GM23338 (cell line): Measurements from ENCODE around the gene TNPO3. TPM values are rescaled to one million over a fixed set of nuclear protein-coding genes. Genes with fewer than 3 reads are reported as not detected.

Experiments used
- ATAC-seq: fragments of 200-7000 bp; cut with Tn5 transposase; 3 replicates; pipeline ENCODE4 v1.9.1; 2020
- DNase-seq: peaks from one replicate; pipeline ENCODE4 v3.0.0-alpha.2; 2015; ENCODE audit warnings: low spot score
- H2AFZ ChIP-seq: fragments of 200-600 bp; sonication (generic); 2 replicates; pipeline ENCODE4 v1.8.0; 2016; ENCODE audit warnings: antibody characterized with exemption, mild to moderate bottlenecking, moderate library complexity
- H3F3A ChIP-seq: fragments of 200-600 bp; sonication (generic); replicated peaks from 2 replicates; pipeline ENCODE4 v1.8.0; 2017; ENCODE audit warnings: antibody characterized with exemption, mixed run types, low read depth
- H3K27ac ChIP-seq: fragments of 200-600 bp; sonication (generic); 2 replicates; pipeline ENCODE4 v1.6.1; 2016; ENCODE audit warnings: low read depth
- H3K27me3 ChIP-seq: fragments of 200-600 bp; sonication (generic); 2 replicates; pipeline ENCODE4 v1.8.0; 2016; ENCODE audit warnings: mild to moderate bottlenecking, mixed run types, moderate library complexity; ENCODE audit not compliant: insufficient read depth
- H3K36me3 ChIP-seq: fragments of 200-600 bp; sonication (generic); 2 replicates; pipeline ENCODE4 v1.8.0; 2016; ENCODE audit warnings: mild to moderate bottlenecking; ENCODE audit not compliant: insufficient read depth
- H3K4me1 ChIP-seq: fragments of 200-600 bp; sonication (generic); 2 replicates; pipeline ENCODE4 v1.8.0; 2016; ENCODE audit warnings: mild to moderate bottlenecking, moderate library complexity; ENCODE audit not compliant: insufficient read depth
- H3K4me2 ChIP-seq: fragments of 200-600 bp; sonication (generic); 2 replicates; pipeline ENCODE4 v1.7.1; 2017; ENCODE audit warnings: mixed run types
- H3K4me3 ChIP-seq: fragments of 200-600 bp; sonication (generic); 2 replicates; pipeline ENCODE4 v1.6.1; 2016; ENCODE audit warnings: mixed run types
- H3K79me2 ChIP-seq: fragments of 200-600 bp; sonication (generic); replicated peaks from 2 replicates; pipeline ENCODE4 v1.8.0; 2017; ENCODE audit warnings: mild to moderate bottlenecking; ENCODE audit not compliant: insufficient read depth
- H3K9me2 ChIP-seq: fragments of 200-600 bp; sonication (generic); 2 replicates; pipeline ENCODE4 v1.8.0; 2017; ENCODE audit not compliant: insufficient read depth
- H4K20me1 ChIP-seq: fragments of 200-600 bp; sonication (generic); replicated peaks from 2 replicates; pipeline ENCODE4 v1.8.0; 2017; ENCODE audit warnings: mild to moderate bottlenecking; ENCODE audit not compliant: insufficient read depth
- H3K27ac Mint-ChIP-seq: 2 replicates; pipeline ENCODE4 v1.8.0; 2020; ENCODE audit warnings: inconsistent platforms, mild to moderate bottlenecking, moderate library complexity, mixed read lengths
- H3K27me3 Mint-ChIP-seq: 3 replicates; pipeline ENCODE4 v1.8.0; 2022; ENCODE audit warnings: low read depth, mild to moderate bottlenecking, moderate library complexity, mixed read lengths, inconsistent platforms; ENCODE audit not compliant: insufficient read depth, poor library complexity
- H3K36me3 Mint-ChIP-seq: 3 replicates; pipeline ENCODE4 v1.8.0; 2021; ENCODE audit warnings: low read depth, mild to moderate bottlenecking, inconsistent platforms, moderate library complexity, mixed read lengths
- H3K4me1 Mint-ChIP-seq: 3 replicates; pipeline ENCODE4 v1.8.0; 2020; ENCODE audit warnings: mild to moderate bottlenecking, inconsistent platforms, mixed read lengths
- H3K4me3 Mint-ChIP-seq: 3 replicates; pipeline ENCODE4 v1.8.0; 2021; ENCODE audit warnings: moderate library complexity, mild to moderate bottlenecking, inconsistent platforms, mixed read lengths
- H3K9me3 Mint-ChIP-seq: 3 replicates; pipeline ENCODE4 v1.8.0; 2020; ENCODE audit warnings: moderate library complexity, mild to moderate bottlenecking, inconsistent platforms, mixed read lengths
- CREB1 ChIP-seq: fragments of 250-450 bp; sonication (Bioruptor Pico); IDR thresholded peaks from 2 replicates; pipeline ENCODE4 v1.5.0; 2020; ENCODE audit warnings: low read depth, mild to moderate bottlenecking, moderate library complexity
- EZH2 ChIP-seq: fragments of 200-600 bp; sonication (generic); IDR thresholded peaks from one replicate; pipeline ENCODE4 v1.8.0; 2017; ENCODE audit warnings: antibody characterized with exemption, mild to moderate bottlenecking, low read depth; ENCODE audit not compliant: unreplicated experiment
- EZH2phosphoT487 ChIP-seq: fragments of 200-600 bp; sonication (generic); IDR thresholded peaks from one replicate; pipeline ENCODE4 v1.8.1; 2018; ENCODE audit warnings: antibody characterized with exemption; ENCODE audit not compliant: unreplicated experiment
- NANOG ChIP-seq: IDR thresholded peaks from 2 replicates; pipeline ENCODE4 v1.6.1; 2016; ENCODE audit warnings: antibody characterized with exemption, borderline replicate concordance
- POLR2AphosphoS5 ChIP-seq: IDR thresholded peaks from 2 replicates; pipeline ENCODE4 v1.6.1; 2016; ENCODE audit warnings: antibody characterized with exemption, low read depth
- ZNF114 ChIP-seq: fragments of 250-450 bp; sonication (Bioruptor Pico); IDR thresholded peaks from 2 replicates; pipeline ENCODE4 v1.5.0; 2020; ENCODE audit warnings: mild to moderate bottlenecking, moderate library complexity
- polyA plus RNA-seq: library from polyadenylated mRNA; unstranded; fragments of >200 nt; fragmentation: Nextera tagmentation; extraction: Ambion mirVana; gene quantifications from 2 replicates; pipeline ENCODE4 v1.2.1, GENCODE V29; 2016
- total RNA-seq: library from RNA; depleted of rRNA; stranded (reverse); fragments of >200 nt; shearing (Covaris generic); gene quantifications from 2 replicates; pipeline ENCODE4 v1.2.3, GENCODE V29; 2014
- TF ChIP-seq, protein P1 (sequence below): fragments of 250-450 bp; sonication (Bioruptor Pico); IDR thresholded peaks from 2 replicates; pipeline ENCODE4 v1.5.0; 2020; ENCODE audit warnings: mild to moderate bottlenecking, moderate library complexity
- TF ChIP-seq, protein P2 (sequence below): IDR thresholded peaks from 2 replicates; pipeline ENCODE4 v1.6.1; 2016; ENCODE audit warnings: antibody characterized with exemption

TNPO3 gene
- total and polyA plus RNA-seq, 2 experiments from 2014 or later, result 38.2 to 127 TPM

DNA sequence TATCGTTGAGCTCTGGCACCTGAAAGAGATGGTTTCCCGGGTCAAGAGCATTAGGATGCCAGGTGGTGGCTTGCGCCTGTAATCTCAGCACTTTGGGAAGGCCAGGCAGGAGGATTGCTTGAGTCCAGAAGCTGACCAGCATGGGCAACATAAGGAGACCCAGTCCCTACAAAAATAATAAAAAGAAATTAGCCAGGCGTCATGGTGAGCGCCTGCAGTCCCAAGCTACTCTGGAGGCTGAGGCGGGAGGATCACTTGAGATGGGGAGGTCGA, 138.3 kb downstream of the TNPO3 start:
- H3F3A ChIP-seq, result peaks cover 7% of the 10 kb centered on the region
- Mint-ChIP-seq H3K36me3 (no peaks in the 10 kb centered on the region; the same call in 2 of the 3 replicates), H3K9me3 (no peaks in the 10 kb centered on the region; the same call in 2 of the 3 replicates), H3K4me1 (peaks cover 27% of the 10 kb centered on the region), H3K27me3 (peaks cover 51% of the 10 kb centered on the region), H3K4me3 (peak overlapping the region; percentile 69), H3K27ac (no peak overlapping the region)
- H2AFZ ChIP-seq, result peak overlapping the region; percentile 94; the same call in 1 of the 2 replicates
- H3K4me1 ChIP-seq, result peaks cover 10% of the 10 kb centered on the region
- no peak for DNase-seq
- no peaks in the 10 kb centered on the region for H3K9me2 ChIP-seq
- H3K4me3 ChIP-seq, result peak overlapping the region; percentile 76
- H4K20me1 ChIP-seq, result no peaks in the 10 kb centered on the region
- H3K27me3 ChIP-seq, result peaks cover 61% of the 10 kb centered on the region
- H3K79me2 ChIP-seq, result no peaks in the 10 kb centered on the region
- no peak overlapping the region for H3K27ac ChIP-seq
- peak overlapping the region; percentile 97 for H3K4me2 ChIP-seq
- H3K36me3 ChIP-seq, result no peaks in the 10 kb centered on the region
- no peak for ATAC-seq
- no peak for TF ChIP-seq ZNF114 (CRISPR knock-in tag)

DNA sequence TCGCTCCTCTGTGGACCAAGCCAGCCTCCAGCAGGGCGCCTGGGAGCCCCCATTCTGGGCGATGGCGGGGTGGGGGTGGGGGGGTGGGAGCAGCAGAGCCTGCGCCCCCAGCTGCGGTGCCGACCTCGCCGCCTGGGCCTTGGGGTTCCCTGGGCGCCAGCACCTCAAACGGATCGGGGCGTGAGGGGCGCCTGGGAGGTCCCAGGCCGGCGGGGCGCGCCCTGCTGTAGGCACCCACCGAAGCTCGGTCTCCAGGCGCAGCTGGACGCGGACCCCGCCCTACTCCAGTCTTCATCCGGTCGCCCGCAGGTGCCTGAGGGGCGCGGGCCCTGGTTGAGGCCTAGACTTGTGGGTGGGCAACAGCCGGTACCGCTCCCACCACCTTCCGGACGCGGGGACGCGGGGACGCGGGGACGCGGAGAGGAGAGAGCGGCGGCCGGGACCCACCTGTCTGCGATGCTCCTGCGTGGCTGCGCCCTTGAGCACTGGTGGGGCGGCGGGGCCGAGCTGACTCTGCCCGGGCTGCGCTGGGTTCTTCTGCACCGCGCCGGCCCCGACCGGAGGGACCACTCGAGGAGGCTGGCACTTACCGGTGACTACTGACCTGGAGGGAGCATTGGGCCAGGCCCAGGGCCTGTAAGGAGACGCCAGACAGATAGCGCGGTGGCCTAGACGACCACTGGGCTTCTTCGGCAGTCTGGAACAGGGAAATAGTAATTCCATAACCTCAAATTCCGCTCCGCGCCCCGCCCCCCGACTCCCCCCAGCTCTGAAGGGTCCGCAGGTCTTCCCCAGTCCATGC, 138.9 kb downstream of the TNPO3 start:
- Histone ChIP-seq H3K36me3 (no peaks in the 10 kb centered on the region), H3K9me2 (no peaks in the 10 kb centered on the region), H3K79me2 (no peaks in the 10 kb centered on the region), H3K27ac (no peak overlapping the region), H4K20me1 (no peaks in the 10 kb centered on the region), H3K4me3 (peak overlapping the region; percentile 76), H3F3A (peaks cover 8% of the 10 kb centered on the region), H3K4me1 (peaks cover 15% of the 10 kb centered on the region), H3K27me3 (peaks cover 66% of the 10 kb centered on the region), H3K4me2 (peak overlapping the region; percentile 97), H2AFZ (peak overlapping the region; percentile 94; the same call in 1 of the 2 replicates)
- DNase-seq, result peak; percentile 62
- Mint-ChIP-seq H3K9me3 (no peaks in the 10 kb centered on the region; the same call in 2 of the 3 replicates), H3K36me3 (no peaks in the 10 kb centered on the region; the same call in 2 of the 3 replicates), H3K4me1 (peaks cover 29% of the 10 kb centered on the region), H3K27ac (no peak overlapping the region), H3K27me3 (peaks cover 55% of the 10 kb centered on the region), H3K4me3 (peak overlapping the region; percentile 77)
- TF ChIP-seq CREB1 (CRISPR knock-in tag) (no peak), EZH2phosphoT487 (peak; percentile 76), NANOG (no peak), POLR2AphosphoS5 (no peak), ZNF114 (CRISPR knock-in tag) (no peak), EZH2 (peak; percentile 76)
- TF ChIP-seq, protein P1, sequence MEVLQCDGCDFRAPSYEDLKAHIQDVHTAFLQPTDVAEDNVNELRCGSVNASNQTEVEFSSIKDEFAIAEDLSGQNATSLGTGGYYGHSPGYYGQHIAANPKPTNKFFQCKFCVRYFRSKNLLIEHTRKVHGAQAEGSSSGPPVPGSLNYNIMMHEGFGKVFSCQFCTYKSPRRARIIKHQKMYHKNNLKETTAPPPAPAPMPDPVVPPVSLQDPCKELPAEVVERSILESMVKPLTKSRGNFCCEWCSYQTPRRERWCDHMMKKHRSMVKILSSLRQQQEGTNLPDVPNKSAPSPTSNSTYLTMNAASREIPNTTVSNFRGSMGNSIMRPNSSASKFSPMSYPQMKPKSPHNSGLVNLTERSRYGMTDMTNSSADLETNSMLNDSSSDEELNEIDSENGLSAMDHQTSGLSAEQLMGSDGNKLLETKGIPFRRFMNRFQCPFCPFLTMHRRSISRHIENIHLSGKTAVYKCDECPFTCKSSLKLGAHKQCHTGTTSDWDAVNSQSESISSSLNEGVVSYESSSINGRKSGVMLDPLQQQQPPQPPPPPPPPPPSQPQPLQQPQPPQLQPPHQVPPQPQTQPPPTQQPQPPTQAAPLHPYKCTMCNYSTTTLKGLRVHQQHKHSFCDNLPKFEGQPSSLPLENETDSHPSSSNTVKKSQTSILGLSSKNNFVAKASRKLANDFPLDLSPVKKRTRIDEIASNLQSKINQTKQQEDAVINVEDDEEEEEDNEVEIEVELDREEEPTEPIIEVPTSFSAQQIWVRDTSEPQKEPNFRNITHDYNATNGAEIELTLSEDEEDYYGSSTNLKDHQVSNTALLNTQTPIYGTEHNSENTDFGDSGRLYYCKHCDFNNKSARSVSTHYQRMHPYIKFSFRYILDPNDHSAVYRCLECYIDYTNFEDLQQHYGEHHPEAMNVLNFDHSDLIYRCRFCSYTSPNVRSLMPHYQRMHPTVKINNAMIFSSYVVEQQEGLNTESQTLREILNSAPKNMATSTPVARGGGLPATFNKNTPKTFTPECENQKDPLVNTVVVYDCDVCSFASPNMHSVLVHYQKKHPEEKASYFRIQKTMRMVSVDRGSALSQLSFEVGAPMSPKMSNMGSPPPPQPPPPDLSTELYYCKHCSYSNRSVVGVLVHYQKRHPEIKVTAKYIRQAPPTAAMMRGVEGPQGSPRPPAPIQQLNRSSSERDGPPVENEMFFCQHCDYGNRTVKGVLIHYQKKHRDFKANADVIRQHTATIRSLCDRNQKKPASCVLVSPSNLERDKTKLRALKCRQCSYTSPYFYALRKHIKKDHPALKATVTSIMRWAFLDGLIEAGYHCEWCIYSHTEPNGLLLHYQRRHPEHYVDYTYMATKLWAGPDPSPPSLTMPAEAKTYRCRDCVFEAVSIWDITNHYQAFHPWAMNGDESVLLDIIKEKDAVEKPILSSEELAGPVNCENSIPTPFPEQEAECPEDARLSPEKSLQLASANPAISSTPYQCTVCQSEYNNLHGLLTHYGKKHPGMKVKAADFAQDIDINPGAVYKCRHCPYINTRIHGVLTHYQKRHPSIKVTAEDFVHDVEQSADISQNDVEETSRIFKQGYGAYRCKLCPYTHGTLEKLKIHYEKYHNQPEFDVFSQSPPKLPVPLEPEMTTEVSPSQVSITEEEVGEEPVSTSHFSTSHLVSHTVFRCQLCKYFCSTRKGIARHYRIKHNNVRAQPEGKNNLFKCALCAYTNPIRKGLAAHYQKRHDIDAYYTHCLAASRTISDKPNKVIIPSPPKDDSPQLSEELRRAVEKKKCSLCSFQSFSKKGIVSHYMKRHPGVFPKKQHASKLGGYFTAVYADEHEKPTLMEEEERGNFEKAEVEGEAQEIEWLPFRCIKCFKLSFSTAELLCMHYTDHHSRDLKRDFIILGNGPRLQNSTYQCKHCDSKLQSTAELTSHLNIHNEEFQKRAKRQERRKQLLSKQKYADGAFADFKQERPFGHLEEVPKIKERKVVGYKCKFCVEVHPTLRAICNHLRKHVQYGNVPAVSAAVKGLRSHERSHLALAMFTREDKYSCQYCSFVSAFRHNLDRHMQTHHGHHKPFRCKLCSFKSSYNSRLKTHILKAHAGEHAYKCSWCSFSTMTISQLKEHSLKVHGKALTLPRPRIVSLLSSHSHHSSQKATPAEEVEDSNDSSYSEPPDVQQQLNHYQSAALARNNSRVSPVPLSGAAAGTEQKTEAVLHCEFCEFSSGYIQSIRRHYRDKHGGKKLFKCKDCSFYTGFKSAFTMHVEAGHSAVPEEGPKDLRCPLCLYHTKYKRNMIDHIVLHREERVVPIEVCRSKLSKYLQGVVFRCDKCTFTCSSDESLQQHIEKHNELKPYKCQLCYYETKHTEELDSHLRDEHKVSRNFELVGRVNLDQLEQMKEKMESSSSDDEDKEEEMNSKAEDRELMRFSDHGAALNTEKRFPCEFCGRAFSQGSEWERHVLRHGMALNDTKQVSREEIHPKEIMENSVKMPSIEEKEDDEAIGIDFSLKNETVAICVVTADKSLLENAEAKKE (CRISPR knock-in tag), result no peak
- TF ChIP-seq, protein P2, sequence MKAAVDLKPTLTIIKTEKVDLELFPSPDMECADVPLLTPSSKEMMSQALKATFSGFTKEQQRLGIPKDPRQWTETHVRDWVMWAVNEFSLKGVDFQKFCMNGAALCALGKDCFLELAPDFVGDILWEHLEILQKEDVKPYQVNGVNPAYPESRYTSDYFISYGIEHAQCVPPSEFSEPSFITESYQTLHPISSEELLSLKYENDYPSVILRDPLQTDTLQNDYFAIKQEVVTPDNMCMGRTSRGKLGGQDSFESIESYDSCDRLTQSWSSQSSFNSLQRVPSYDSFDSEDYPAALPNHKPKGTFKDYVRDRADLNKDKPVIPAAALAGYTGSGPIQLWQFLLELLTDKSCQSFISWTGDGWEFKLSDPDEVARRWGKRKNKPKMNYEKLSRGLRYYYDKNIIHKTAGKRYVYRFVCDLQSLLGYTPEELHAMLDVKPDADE, result no peak
- peak; percentile 46 for ATAC-seq
